Fibroblast of villous mesenchyme (primary cell): ENCODE results near the gene ZFYVE28. TPM values are rescaled to one million over a fixed set of nuclear protein-coding genes. Genes with fewer than 3 reads are reported as not detected.

ENCODE experiments used
- DNase-seq: peaks from one replicate; pipeline ENCODE4 v3.0.0-alpha.2; 2010; ENCODE audit warnings: low read depth
- H3K4me3 ChIP-seq: 2 replicates; pipeline ENCODE4 v1.5.1; 2011; ENCODE audit warnings: low read depth, mild to moderate bottlenecking, low read length
- CTCF ChIP-seq: IDR thresholded peaks from 2 replicates; pipeline ENCODE4 v1.5.1; 2012; ENCODE audit warnings: low read depth, mild to moderate bottlenecking, low read length; ENCODE audit not compliant: insufficient read depth
- total RNA-seq: library from RNA; depleted of rRNA; stranded (reverse); fragments of >200 nt; gene quantifications from 2 replicates; pipeline ENCODE4 v1.2.3, GENCODE V29; 2012

Gene ZFYVE28
- total RNA-seq, 1 donor: 12.1 TPM

- DNase-seq: no peak
- H3K4me3 ChIP-seq: no peak overlapping the region
- no peak for TF ChIP-seq CTCF
These were observed 23.4 kb downstream of the ZFYVE28 start for GRCh38 chr4:2395038-2395437.

DNA sequence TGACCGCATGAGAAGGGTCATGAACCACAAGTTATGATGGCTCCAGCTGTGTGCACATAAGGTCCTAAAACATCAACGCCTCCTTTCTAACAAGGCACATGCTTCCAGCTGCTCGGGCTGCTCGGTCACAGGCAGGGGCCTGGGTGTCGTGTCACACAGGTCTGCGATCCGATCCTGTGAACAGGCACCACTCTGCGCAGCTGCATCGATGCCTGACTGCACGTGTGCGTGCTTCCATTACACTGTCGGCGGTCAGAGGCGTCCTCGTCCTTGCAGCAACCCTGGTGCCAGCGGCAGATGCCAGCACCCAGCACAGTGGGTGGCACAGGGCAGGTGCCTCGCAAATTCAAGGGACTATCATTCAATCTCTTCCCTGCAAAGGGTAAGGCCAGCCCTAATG, 23.9 kb downstream of the ZFYVE28 start:
- DNase-seq: no peak
- no peak overlapping the region for H3K4me3 ChIP-seq
- TF ChIP-seq CTCF: no peak

DNA sequence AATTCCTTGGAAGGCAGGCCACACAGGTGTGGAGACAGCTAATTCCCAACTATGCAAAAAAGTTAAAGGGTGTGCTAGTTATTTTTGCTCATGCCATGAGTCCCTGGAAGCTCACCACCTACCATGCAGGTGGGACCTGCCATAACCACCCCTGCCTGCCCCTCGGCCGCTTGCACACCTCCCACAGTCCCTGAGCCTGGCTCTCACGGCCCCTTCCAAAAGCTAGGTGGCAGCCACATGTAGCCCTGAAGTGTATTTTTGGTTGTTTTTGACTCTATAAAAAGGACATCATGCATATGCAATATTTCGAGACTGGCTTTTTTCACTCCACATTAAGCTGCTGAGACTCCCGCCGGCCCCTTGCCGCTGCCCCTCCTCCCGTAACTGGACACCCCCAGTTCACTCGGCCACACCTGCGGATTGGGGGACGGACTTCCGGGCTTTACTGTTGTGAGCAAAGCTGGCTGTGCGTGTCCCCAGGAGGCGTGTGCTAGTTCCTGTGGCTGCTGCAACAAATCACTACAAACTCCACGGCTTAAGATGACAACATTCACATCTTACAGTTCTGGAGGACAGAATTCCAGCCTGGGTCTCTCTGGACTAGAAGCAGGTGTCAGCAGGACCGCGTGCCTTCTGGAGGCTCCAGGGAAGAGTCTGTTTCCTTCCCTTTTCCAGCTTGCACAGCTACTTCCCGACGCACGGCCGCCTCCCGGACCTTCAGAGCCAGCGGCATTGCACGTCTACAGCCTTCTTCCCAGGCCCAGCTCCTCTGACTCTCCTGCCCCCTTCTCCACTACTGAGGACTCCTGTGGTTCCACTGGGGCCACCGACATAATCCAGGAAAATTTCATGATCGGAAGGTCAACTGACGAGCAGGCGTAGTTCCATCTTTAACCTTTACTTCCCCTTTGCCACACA, 24.8 kb downstream of the ZFYVE28 start:
- DNase-seq: peak; percentile 29
- peak overlapping the region; percentile 15 for H3K4me3 ChIP-seq
- no peak for TF ChIP-seq CTCF

GRCh38 chr4:2390784-2391421, 27.5 kb downstream of the ZFYVE28 start:
- no peak for TF ChIP-seq CTCF
- no peak for DNase-seq
- no peak overlapping the region for H3K4me3 ChIP-seq

DNA sequence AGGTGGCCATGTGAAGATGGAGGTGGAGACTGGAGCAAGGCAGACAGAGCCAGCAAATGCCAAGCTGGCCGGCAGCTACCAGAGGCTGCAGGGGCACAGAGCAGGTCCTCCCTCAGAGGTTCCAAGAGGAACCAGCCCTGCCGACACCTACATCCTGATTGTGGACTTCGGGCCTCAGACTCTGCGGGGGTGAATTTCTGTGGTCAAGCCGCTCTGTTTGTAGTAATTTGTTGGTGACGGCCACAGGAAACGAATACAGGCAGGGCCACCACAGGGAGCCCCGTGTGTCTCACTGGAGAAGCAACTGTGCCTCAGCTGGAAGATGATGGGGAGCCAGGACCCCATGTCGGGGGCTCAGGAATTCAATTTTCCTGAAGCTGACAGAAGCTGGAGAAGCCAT, 28.3 kb downstream of the ZFYVE28 start:
- no peak overlapping the region for H3K4me3 ChIP-seq
- DNase-seq: no peak

GRCh38 chr4:2389691-2390090, 28.8 kb downstream of the ZFYVE28 start:
- no peak for TF ChIP-seq CTCF
- H3K4me3 ChIP-seq: no peak overlapping the region
- DNase-seq: no peak

More for the DNA sequence above, 28.3 kb downstream of the ZFYVE28 start:
- TF ChIP-seq CTCF: no peak
